ENCODE results near the gene GRID1. TPM values are rescaled to one million over a fixed set of nuclear protein-coding genes. Genes with fewer than 3 reads are reported as not detected.

The GRID1 gene
- total RNA-seq, 4 donors from 2014 or later: 0.40 to 1.9 (median 1.00) TPM

DNA sequence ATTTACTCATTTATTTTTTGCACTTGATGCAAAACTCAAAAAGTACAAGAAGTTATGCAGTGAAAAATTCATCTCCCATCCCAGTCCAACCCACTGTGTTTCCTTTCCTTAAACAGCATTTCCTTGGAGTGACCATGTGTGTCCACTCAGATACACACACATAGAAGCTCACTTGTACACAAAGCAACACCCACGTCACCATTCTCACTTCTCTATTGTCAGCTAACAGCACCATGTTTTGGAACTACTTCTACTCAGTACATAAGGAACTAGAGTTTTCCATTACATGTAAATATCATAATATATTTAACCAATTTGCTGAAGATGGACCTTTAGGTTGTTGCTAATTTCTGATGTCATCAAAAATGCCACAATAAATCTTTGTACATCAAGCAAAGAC, 167.6 kb downstream of the GRID1 start:
- DNase-seq: no peak
- no peaks in the 10 kb centered on the region for H3K9me3 ChIP-seq
- H3K36me3 ChIP-seq: no peaks in the 10 kb centered on the region
- intact Hi-C loops (cut with DNase I; ENCODE audit: low total_unique reads): no loop called here
- H3K27me3 ChIP-seq: no peaks in the 10 kb centered on the region
- in situ Hi-C loops (cut with MboI; ENCODE audit: low pct_ligation_motif_present in 1 of 4, low pct_unique_long_range_greater_than_20kb in 1 of 4, low sequenced_read_pairs in 3 of 4): no loop called here
- WGBS, 2 donors (ENCODE audit: low coverage in 1 of 2): 27 to 78% methylated on average over 1 of the region's 1 CpG
- TF ChIP-seq POLR2AphosphoS5 (IDR thresholded peaks at IDR 0.05) (no peak), EP300 (IDR thresholded peaks at IDR 0.05; ENCODE audit: low read depth) (no peak), POLR2A (IDR thresholded peaks at IDR 0.05) (no peak)
- TF ChIP-seq, protein P1, sequence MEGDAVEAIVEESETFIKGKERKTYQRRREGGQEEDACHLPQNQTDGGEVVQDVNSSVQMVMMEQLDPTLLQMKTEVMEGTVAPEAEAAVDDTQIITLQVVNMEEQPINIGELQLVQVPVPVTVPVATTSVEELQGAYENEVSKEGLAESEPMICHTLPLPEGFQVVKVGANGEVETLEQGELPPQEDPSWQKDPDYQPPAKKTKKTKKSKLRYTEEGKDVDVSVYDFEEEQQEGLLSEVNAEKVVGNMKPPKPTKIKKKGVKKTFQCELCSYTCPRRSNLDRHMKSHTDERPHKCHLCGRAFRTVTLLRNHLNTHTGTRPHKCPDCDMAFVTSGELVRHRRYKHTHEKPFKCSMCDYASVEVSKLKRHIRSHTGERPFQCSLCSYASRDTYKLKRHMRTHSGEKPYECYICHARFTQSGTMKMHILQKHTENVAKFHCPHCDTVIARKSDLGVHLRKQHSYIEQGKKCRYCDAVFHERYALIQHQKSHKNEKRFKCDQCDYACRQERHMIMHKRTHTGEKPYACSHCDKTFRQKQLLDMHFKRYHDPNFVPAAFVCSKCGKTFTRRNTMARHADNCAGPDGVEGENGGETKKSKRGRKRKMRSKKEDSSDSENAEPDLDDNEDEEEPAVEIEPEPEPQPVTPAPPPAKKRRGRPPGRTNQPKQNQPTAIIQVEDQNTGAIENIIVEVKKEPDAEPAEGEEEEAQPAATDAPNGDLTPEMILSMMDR (IDR thresholded peaks at IDR 0.05): no peak
- H3K4me3 ChIP-seq: no peak overlapping the region
- no peak overlapping the region for H3K27ac ChIP-seq
- no peaks in the 10 kb centered on the region for H3K4me1 ChIP-seq

DNA sequence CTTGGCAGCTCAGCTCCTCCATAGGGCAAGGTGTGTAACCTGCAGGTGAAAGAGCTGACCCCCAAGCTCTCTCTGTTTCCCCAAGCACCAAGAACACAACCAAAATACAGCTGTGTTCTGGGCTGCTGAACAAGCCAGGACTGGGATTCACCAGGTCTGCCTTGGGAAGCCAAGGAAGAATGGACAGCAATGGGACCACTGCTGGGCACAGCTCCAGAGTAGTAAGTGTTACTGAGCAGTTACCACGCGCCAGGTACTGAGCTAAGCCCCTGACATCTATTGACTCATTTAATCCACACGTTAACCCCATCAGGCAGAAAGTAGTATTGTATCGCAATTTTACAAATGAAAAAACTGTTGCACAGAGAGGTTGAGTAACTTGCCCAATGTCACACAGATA, 168.3 kb downstream of the GRID1 start:
- no peaks in the 10 kb centered on the region for H3K36me3 ChIP-seq
- WGBS, 2 donors (ENCODE audit: low coverage in 1 of 2): 93% methylated on average over 4 of the region's 4 CpGs; no CpG with 5 or more reads in 1 of the 2 donors
- in situ Hi-C loops (cut with MboI; ENCODE audit: low pct_ligation_motif_present in 1 of 4, low pct_unique_long_range_greater_than_20kb in 1 of 4, low sequenced_read_pairs in 3 of 4): no loop called here
- intact Hi-C loops (cut with DNase I; ENCODE audit: low total_unique reads): no loop called here
- no peak for TF ChIP-seq EP300 (IDR thresholded peaks at IDR 0.05; ENCODE audit: low read depth)
- TF ChIP-seq, protein P1 (IDR thresholded peaks at IDR 0.05): no peak
- TF ChIP-seq POLR2A (IDR thresholded peaks at IDR 0.05): no peak
- TF ChIP-seq POLR2AphosphoS5 (IDR thresholded peaks at IDR 0.05): no peak
- no peak overlapping the region for H3K4me3 ChIP-seq
- H3K4me1 ChIP-seq: no peaks in the 10 kb centered on the region
- no peaks in the 10 kb centered on the region for H3K27me3 ChIP-seq
- no peak overlapping the region for H3K27ac ChIP-seq
- no peaks in the 10 kb centered on the region for H3K9me3 ChIP-seq
- no peak for DNase-seq

DNA sequence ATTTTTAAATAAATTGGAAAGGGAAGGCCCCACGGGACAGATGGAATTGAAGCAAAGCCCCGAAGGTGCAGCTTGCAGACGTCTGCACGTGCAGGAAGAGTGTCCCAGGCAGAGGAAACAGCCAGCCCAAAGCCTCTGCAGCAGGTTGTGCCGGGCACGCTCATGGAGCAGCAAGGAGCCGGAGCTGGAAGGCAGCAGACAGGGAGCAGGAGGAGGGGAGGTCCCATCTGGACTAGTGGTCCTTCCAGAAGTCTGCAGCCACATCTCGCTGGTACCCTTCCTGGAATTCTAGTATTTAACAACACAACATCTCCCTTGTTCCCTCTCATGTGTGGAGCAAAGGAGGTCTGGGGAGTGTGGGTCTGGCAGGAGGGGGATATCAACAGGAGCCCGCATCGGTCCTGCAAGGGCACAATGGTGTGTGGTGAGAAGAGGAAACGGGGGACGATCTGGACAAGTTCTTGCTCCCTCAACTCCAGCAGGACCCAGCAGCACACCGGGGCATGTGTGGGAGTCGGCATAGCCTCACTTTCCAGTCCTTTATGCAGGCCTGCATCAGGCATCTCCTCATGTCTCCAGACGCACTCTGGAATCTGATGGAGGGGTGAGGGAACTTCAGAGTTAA, 169.3 kb downstream of the GRID1 start:
- intact Hi-C loops (cut with DNase I; ENCODE audit: low total_unique reads) (no loop called here), in situ Hi-C loops (cut with MboI; ENCODE audit: low pct_ligation_motif_present in 1 of 4, low pct_unique_long_range_greater_than_20kb in 1 of 4, low sequenced_read_pairs in 3 of 4) (no loop called here)
- no peak overlapping the region for H3K27ac ChIP-seq
- DNase-seq: no peak
- WGBS, 2 donors (ENCODE audit: low coverage in 1 of 2): 50 to 67% methylated on average over 2 to 15 of the region's 15 CpGs
- no peak overlapping the region for H3K4me3 ChIP-seq
- no peaks in the 10 kb centered on the region for H3K36me3 ChIP-seq
- no peaks in the 10 kb centered on the region for H3K27me3 ChIP-seq
- no peaks in the 10 kb centered on the region for H3K4me1 ChIP-seq
- H3K9me3 ChIP-seq: no peaks in the 10 kb centered on the region
- TF ChIP-seq EP300 (IDR thresholded peaks at IDR 0.05; ENCODE audit: low read depth): no peak

DNA sequence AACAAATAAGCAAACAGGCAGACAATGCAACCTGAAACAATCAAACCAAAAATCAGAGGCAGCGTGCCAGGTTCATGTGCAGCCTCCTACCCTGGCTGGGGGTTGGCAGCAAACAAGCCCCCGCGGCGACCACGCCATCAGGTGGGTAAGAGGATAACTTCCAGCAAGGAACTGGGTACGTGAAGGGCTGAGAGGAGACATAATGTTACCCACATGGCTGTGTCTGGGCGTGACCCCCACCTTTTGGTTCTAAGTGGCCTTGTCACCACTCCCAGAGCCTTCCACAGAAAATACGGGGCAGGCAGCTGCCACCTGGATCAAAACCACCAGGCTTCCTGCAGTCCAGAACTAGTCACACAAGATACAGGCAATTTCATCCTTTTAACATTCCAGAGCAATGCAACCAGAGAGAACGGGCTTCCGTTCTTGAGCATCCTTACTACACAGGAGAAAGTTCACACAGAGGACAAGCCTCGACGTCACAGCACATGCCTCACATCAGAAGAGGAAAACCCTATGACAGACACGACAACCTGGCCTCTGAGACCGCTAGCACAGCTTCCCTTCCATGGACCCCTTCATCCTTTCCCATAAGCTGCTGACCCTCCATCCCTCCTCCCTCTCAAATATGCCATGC, 171.0 kb downstream of the GRID1 start:
- intact Hi-C loops (cut with DNase I; ENCODE audit: low total_unique reads) (no loop called here), in situ Hi-C loops (cut with MboI; ENCODE audit: low pct_ligation_motif_present in 1 of 4, low pct_unique_long_range_greater_than_20kb in 1 of 4, low sequenced_read_pairs in 3 of 4) (no loop called here)
- Histone ChIP-seq H3K9me3 (no peaks in the 10 kb centered on the region), H3K4me3 (no peak overlapping the region), H3K4me1 (no peaks in the 10 kb centered on the region), H3K27me3 (no peaks in the 10 kb centered on the region), H3K36me3 (no peaks in the 10 kb centered on the region), H3K27ac (no peak overlapping the region)
- DNase-seq: no peak
- TF ChIP-seq EP300 (IDR thresholded peaks at IDR 0.05; ENCODE audit: low read depth) (no peak), POLR2A (IDR thresholded peaks at IDR 0.05) (no peak), POLR2AphosphoS5 (IDR thresholded peaks at IDR 0.05) (no peak)
- TF ChIP-seq, protein P1 (IDR thresholded peaks at IDR 0.05): no peak
- WGBS, 2 donors (ENCODE audit: low coverage in 1 of 2): 77% methylated on average over 14 of the region's 14 CpGs; no CpG with 5 or more reads in 1 of the 2 donors
